ENCODE data around the gene RCAN2.

The RCAN2 gene

DNA sequence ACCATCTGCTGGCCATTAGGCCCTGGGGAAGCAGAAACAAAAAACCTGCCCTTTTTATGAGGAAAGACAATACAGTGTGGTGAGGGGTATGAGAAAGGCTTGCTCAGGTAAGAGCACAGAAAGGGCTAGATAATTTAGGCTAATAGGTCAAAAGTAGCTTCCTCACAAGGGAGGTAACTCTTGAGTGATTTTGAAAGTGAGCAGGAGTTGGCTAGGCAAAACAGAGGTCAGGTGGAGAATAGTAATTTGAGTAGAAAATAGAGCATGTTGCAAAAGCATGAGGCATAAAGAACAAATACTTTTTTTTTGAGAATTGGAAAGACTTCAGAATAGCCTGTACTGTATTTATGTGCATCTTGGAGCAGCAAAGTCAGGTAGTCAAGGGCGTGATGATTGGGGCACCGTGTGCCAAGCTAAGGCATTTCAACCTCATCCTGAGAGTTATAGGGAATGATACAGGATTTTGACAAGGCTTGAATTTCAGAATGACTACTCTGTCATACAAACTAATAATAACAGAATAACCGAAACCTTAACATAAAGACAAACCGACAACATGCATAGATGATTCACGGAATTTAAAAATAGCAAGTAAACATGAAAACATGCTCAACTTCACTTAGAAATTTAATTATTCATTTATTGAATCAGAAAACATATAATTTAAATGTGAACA, 197.5 kb downstream of the RCAN2 start:
- no peak for DNase-seq (ENCODE audit: low read depth, low spot score)

- no peak for DNase-seq (ENCODE audit: low read depth, low spot score)
Measured at GRCh38 chr6:46291880-46292279, 199.4 kb downstream of the RCAN2 start.

- DNase-seq (ENCODE audit: low read depth, low spot score) = no peak
Measured at GRCh38 chr6:46291275-46291633, 200.0 kb downstream of the RCAN2 start.

GRCh38 chr6:46290421-46291274, 200.6 kb downstream of the RCAN2 start:
- no peak for DNase-seq (ENCODE audit: low read depth, low spot score)

GRCh38 chr6:46289898-46290297, 201.4 kb downstream of the RCAN2 start:
- DNase-seq (ENCODE audit: low read depth, low spot score) = no peak

GRCh38 chr6:46288835-46289234, 202.4 kb downstream of the RCAN2 start:
- DNase-seq (ENCODE audit: low read depth, low spot score) = no peak

DNA sequence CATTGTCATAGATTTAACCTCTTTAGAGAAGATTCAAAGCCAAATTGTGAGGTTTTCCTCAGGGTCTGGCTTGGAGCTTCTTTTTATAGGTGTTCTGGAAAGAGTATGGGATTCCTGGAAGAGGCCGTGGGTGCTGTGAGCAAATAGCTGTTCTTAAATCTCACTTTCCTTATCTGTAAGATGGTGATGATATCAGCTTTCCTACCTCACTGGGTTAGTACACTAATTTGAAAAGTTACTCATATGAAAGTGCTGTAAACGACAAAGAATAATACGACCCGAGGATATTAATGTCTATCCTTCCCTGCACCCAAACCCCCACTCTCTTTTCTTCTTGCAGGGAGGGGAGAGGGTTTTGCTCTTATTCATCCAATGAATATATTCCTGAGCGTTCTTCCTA, 203.6 kb downstream of the RCAN2 start:
- no peak for DNase-seq (ENCODE audit: low read depth, low spot score)

DNA sequence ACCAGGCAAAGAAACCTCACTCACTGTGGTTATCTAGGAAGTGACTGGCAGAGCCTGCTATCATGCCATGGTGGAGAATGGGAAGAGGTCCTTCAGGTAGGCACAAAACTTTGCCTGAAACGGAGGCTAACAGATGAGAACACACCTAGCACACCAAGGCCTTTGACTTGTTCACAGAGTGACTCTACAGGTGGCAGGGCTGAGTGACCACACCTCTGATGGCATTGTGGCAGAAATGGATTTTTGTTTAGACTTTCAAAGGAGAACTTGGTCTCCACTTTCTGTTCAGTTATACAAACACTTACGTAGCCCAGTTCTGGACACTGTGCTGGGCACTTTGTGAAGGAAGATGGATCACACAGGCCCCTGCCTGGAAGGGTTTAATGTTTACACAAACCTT, 204.2 kb downstream of the RCAN2 start:
- DNase-seq (ENCODE audit: low read depth, low spot score) = no peak

DNA sequence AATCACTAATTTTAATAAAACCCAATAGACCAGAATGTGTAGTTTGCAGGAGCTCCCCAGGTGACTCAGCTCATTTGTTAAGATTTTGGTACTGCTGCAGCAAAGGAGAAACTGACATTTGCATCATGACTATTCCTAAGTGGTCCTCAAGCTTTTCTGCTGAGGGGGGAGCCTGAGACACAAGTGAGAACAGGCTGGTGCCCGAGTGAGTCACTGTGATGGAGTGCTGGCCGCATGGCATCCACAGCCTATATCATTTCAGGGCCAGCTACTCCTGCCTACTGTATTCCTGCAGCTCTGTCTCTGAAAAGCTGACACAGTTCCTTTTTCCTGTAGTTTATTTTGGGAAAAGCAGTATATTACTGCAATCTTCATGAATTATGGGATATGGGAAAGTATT, 206.8 kb downstream of the RCAN2 start:
- DNase-seq (ENCODE audit: low read depth, low spot score) = no peak

DNA sequence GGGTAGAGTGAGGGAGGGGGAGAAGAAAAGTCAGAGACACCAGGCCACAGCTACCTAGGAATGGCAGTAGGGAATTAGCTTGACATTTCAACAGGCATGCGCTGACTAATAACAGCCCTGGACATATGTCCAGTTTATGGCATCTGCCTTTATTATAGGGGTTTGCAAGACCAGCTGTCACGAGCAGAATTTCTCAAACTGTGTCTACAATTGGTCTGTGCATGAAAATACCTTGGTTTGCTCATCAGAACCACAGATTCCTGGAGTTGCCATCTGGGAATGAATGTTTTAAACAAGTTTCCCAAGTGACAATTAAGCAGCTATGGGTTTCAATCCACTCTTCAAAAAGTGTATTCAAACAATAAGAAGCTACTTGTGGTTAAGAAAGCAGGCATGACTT, 210.1 kb downstream of the RCAN2 start:
- DNase-seq (ENCODE audit: low read depth, low spot score) = no peak

- no peak for DNase-seq (ENCODE audit: low read depth, low spot score)
Measured at GRCh38 chr6:46279874-46280273, 211.4 kb downstream of the RCAN2 start.

DNA sequence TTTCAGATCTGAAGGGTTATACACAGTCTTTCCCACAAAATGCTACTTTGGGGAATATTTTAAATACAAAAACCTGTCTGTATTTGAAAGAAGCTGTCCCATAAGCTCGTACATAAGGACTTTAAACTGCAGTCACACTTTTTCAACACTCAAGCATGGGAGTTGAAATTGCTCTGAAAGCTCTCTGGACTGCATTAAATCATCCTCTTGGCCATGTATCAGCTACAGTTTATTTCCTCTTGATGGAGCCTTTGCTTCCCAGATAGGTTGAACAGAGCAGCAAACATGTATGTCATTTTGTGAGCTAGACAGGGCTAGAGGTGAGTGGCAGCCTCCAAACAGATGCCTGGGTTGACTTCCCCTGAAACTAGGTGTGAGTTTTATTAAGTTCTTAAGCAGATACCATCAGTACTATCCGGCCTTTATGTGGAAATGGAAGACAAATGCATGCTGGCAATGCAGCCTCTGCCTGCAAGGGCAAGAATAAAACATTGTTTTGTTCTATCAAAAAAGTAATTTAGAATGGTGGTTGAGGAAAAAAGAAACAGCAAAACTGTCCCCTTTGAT, 214.6 kb downstream of the RCAN2 start:
- DNase-seq (ENCODE audit: low read depth, low spot score) = no peak

- DNase-seq (ENCODE audit: low read depth, low spot score) = no peak
Measured at GRCh38 chr6:46274502-46274901, 216.7 kb downstream of the RCAN2 start.

DNA sequence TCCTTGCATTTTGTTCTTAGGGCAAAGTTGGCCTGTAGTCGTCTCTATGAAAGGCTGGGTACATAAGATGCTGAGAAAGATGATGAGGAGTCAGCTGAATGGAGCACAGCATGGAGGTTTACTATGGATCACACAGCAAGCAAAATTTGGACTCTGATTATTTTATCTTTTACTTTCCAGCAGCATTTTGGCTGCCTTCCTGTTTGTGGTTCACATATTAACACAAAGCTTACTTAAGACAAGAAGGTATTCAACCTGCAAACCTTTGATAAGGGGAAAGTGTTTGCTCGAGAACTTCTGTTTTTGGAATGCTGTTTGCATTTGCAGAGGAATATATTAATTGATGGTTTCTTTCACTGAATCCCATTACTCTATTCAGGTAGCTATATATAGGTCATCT, 217.3 kb downstream of the RCAN2 start:
- DNase-seq (ENCODE audit: low read depth, low spot score) = no peak

DNA sequence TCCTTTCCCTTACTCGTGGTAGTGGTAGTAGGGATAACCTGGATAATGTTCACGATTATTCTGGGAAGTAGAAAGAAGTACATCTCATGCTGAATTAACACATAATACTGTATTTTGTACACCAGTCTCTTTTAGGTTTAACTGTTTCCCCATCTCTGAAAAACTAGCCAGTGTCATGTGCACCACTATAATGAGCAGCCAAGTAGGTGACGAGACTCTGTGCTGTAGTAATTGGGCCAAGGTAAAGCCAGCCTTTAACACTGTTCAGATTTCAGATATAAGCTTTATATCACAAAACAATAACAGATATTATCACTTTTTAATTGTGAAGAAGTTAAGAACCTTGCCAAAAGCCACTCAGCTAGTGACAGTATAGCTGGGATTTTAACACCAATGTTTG, 219.5 kb downstream of the RCAN2 start:
- DNase-seq (ENCODE audit: low read depth, low spot score) = no peak

- no peak for DNase-seq (ENCODE audit: low read depth, low spot score)
Measured at GRCh38 chr6:46271107-46271506, 220.1 kb downstream of the RCAN2 start.

DNA sequence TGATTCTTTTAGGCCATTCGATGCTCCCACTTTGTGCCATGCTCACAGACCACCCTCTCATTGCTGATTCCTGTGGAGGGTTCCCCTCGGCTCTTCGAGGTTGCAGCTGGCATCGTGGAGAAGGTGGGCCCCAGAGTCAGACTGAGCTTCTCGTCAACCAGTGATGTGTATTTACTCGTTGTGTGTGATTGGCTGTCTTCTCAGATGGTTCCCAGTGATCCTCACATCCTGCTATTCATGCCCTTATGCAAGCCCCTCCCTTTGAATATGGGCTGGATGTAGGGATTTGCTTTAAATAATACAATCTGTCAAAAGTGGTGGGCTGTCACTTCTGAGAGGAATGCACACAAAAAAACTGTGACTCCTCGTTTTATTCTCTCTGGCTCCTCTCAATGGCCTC, 220.9 kb downstream of the RCAN2 start:
- no peak for DNase-seq (ENCODE audit: low read depth, low spot score)

DNA sequence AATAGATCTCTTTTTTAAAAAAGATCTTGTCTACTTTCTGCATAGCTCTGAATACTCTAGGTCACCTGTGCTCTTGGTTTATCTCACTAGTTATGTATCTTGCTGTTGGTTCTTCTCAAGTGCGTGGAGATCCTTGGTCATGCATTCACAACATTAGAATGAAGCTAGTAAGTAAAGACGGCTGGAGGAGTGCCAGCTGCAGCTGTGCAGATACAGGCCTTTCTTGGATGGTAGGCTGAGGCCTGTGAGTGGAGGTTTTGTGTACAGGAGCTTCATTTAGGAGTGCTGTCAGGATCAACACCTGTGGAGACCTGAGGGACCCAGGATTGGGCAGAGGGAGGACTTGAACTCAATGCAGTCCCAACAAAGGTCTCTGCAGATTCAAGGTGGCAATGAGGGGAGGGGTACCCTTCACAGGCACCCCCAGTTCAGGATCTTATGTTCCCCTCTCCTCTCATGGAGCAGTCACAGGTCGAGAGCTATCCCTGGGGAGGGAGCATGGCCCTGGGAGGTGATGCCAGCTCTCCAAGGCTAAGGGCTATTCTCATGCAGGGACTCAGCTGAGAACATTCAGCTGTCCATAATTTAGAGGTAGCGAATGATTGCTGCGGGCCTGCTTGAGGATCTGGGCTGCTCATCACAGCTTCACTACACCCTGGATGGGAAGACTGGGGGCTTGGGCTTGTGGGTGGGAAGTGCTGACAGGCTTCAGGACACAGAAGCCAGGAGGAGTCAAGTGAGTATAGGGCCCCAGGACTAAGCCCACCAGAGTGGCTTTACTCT, 221.6 kb downstream of the RCAN2 start:
- no peak for DNase-seq (ENCODE audit: low read depth, low spot score)

DNA sequence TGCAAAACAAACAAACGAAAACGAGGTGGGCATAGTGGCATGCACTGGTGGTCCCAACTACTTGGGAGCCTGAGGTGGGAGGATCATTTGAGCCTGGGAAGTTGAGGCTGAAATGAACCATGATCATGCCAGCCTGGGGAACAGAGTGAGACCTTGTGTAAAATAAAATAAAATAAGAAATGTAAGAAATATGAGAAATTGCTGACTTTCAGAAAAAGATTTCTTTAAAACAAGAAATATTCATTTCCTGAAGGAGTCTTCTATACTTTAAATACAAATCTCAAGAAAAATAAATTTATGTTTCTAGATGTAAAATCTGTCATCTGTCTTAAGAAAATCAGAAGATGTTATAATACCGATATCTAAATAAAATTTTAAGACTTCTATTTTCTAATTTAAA, 223.7 kb downstream of the RCAN2 start:
- no peak for DNase-seq (ENCODE audit: low read depth, low spot score)

- no peak for DNase-seq (ENCODE audit: low read depth, low spot score)
Measured at GRCh38 chr6:46265373-46265772, 225.9 kb downstream of the RCAN2 start.

DNA sequence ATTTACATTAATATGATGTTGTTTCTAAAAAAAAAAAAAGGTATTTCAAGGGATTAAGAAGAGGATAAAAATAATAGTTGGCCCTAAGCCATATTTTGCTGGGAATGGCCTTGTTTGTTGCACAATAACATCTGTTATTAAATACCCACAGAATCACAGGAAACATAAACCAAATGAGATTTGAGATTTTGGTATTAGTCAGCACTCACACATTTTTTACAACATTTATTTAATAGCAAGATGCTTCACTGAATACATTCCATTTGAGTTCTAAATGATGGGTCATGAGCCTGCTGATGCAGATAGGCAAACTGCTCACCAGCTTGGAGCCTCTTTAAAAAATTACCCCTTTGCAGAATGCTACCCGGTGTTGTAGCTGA, 227.6 kb downstream of the RCAN2 start:
- no peak for DNase-seq (ENCODE audit: low read depth, low spot score)
